Subcutaneous abdominal adipose tissue (tissue), 5 donors: ENCODE measurements around the gene ZSWIM6.

Source experiments
- H3K27ac ChIP-seq: one replicate; pipeline ENCODE4 v1.7.0; 2013; ENCODE audit warnings: low read depth, mild to moderate bottlenecking, inconsistent platforms, low read length, moderate library complexity
- H3K27me3 ChIP-seq, 5 donors: one replicate each; pipeline ENCODE4 v1.7.0; 2013; ENCODE audit warnings: low read length in 5 of 5, inconsistent platforms in 1 of 5; ENCODE audit not compliant: control insufficient read depth in 5 of 5, insufficient read depth in 4 of 5
- H3K36me3 ChIP-seq, 5 donors: one replicate each; pipeline ENCODE4 v1.7.0; 2013; ENCODE audit warnings: low read length in 5 of 5; ENCODE audit not compliant: control insufficient read depth in 5 of 5, insufficient read depth in 5 of 5
- H3K4me1 ChIP-seq, 5 donors: one replicate each; pipeline ENCODE4 v1.7.0; 2013; ENCODE audit warnings: low read length in 5 of 5, mild to moderate bottlenecking in 3 of 5, moderate library complexity in 1 of 5; ENCODE audit not compliant: control insufficient read depth in 5 of 5, insufficient read depth in 5 of 5
- H3K4me3 ChIP-seq, 5 donors: one replicate each; pipeline ENCODE4 v1.7.0; 2013; ENCODE audit warnings: low read length in 5 of 5, low read depth in 1 of 5
- H3K9ac ChIP-seq, 5 donors: one replicate each; pipeline ENCODE4 v1.7.0; 2013; ENCODE audit warnings: low read length in 5 of 5, mild to moderate bottlenecking in 4 of 5, moderate library complexity in 3 of 5
- H3K9me3 ChIP-seq, 5 donors: one replicate each; pipeline ENCODE4 v1.7.0; 2013; ENCODE audit warnings: low read length in 5 of 5; ENCODE audit not compliant: control insufficient read depth in 5 of 5
- donor health status: healthy.
- donor health status: healthy.
- donor health status: healthy.
- donor health status: healthy.
- donor health status: healthy.

Gene ZSWIM6

GRCh38 chr5:61306531-61307131, 25.4 kb upstream of the ZSWIM6 start:
- no peak overlapping the region for H3K27ac ChIP-seq
- no peaks in the 10 kb centered on the region for H3K9me3 ChIP-seq
- H3K4me1 ChIP-seq, result peaks cover 0 to 15% (median 6%) of the 10 kb centered on the region in 5 donors
- peaks cover 0 to 2% (median 0%) of the 10 kb centered on the region in 5 donors for H3K27me3 ChIP-seq
- no peak overlapping the region for H3K9ac ChIP-seq
- no peak overlapping the region for H3K4me3 ChIP-seq
- no peaks in the 10 kb centered on the region for H3K36me3 ChIP-seq

- Histone ChIP-seq H3K4me1 (peaks cover 0 to 10% (median 2%) of the 10 kb centered on the region in 5 donors), H3K36me3 (no peaks in the 10 kb centered on the region), H3K27ac (no peak overlapping the region), H3K9ac (no peak overlapping the region), H3K27me3 (peaks cover 0 to 2% (median 0%) of the 10 kb centered on the region in 5 donors), H3K9me3 (no peaks in the 10 kb centered on the region), H3K4me3 (no peak overlapping the region)
These were observed 24.9 kb upstream of the ZSWIM6 start for GRCh38 chr5:61307191-61307590.

GRCh38 chr5:61307611-61308010, 24.4 kb upstream of the ZSWIM6 start:
- Histone ChIP-seq H3K27me3 (peaks cover 0 to 2% (median 0%) of the 10 kb centered on the region in 5 donors), H3K27ac (no peak overlapping the region), H3K9ac (no peak overlapping the region), H3K4me3 (no peak overlapping the region), H3K4me1 (peaks cover 0 to 7% (median 0%) of the 10 kb centered on the region in 5 donors), H3K36me3 (no peaks in the 10 kb centered on the region), H3K9me3 (no peaks in the 10 kb centered on the region)

GRCh38 chr5:61308712-61309111, 23.3 kb upstream of the ZSWIM6 start:
- no peak overlapping the region for H3K4me3 ChIP-seq
- H3K9ac ChIP-seq, result no peak overlapping the region
- H3K9me3 ChIP-seq, result no peaks in the 10 kb centered on the region
- no peaks in the 10 kb centered on the region for H3K36me3 ChIP-seq
- H3K27me3 ChIP-seq, result peaks cover 0 to 2% (median 0%) of the 10 kb centered on the region in 5 donors
- H3K4me1 ChIP-seq, result peaks cover 0 to under 1% (median 0%) of the 10 kb centered on the region in 5 donors
- no peak overlapping the region for H3K27ac ChIP-seq

- no peaks in the 10 kb centered on the region for H3K9me3 ChIP-seq
- H3K27ac ChIP-seq, result no peak overlapping the region
- no peaks in the 10 kb centered on the region for H3K36me3 ChIP-seq
- peaks cover 0 to 2% (median 0%) of the 10 kb centered on the region in 5 donors for H3K27me3 ChIP-seq
- H3K4me3 ChIP-seq, result no peak overlapping the region
- H3K4me1 ChIP-seq, result peaks cover 0 to 4% (median 3%) of the 10 kb centered on the region in 5 donors
- H3K9ac ChIP-seq, result no peak overlapping the region
These were observed 22.9 kb upstream of the ZSWIM6 start for GRCh38 chr5:61309115-61309514.

- Histone ChIP-seq H3K9ac (no peak overlapping the region), H3K4me1 (peaks cover 0 to 5% (median 4%) of the 10 kb centered on the region in 5 donors), H3K27me3 (peaks cover 0 to 2% (median 0%) of the 10 kb centered on the region in 5 donors)
These were observed 20.9 kb upstream of the ZSWIM6 start for GRCh38 chr5:61311056-61311610.

GRCh38 chr5:61311836-61312808, 19.9 kb upstream of the ZSWIM6 start:
- Histone ChIP-seq H3K27me3 (peaks cover 0 to 2% (median 0%) of the 10 kb centered on the region in 5 donors), H3K36me3 (no peaks in the 10 kb centered on the region), H3K4me3 (no peak overlapping the region), H3K4me1 (peaks cover 0 to 5% (median 4%) of the 10 kb centered on the region in 5 donors), H3K9me3 (no peaks in the 10 kb centered on the region), H3K27ac (no peak overlapping the region), H3K9ac (no peak overlapping the region)

More at GRCh38 chr5:61311056-61311610, 20.9 kb upstream of the ZSWIM6 start:
- Histone ChIP-seq H3K27ac (no peak overlapping the region), H3K36me3 (no peaks in the 10 kb centered on the region), H3K9me3 (no peaks in the 10 kb centered on the region), H3K4me3 (no peak overlapping the region)

GRCh38 chr5:61313960-61314681, 17.9 kb upstream of the ZSWIM6 start:
- Histone ChIP-seq H3K36me3 (no peaks in the 10 kb centered on the region), H3K4me1 (peaks cover 0 to 10% (median 8%) of the 10 kb centered on the region in 5 donors), H3K9ac (no peak overlapping the region), H3K27me3 (peaks cover 0 to 2% (median 0%) of the 10 kb centered on the region in 5 donors), H3K9me3 (no peaks in the 10 kb centered on the region), H3K4me3 (no peak overlapping the region), H3K27ac (no peak overlapping the region)

- H3K36me3 ChIP-seq, result no peaks in the 10 kb centered on the region
- no peak overlapping the region for H3K9ac ChIP-seq
- no peaks in the 10 kb centered on the region for H3K9me3 ChIP-seq
- no peak overlapping the region for H3K4me3 ChIP-seq
- H3K27ac ChIP-seq, result peak overlapping the region; percentile 1
- peaks cover 2 to 42% (median 23%) of the 10 kb centered on the region in 5 donors for H3K4me1 ChIP-seq
- H3K27me3 ChIP-seq, result no peaks in the 10 kb centered on the region
These were observed 13.7 kb upstream of the ZSWIM6 start for GRCh38 chr5:61318376-61318775.
